Measurements from ENCODE around the gene MYH3.

MYH3 gene

GRCh38 chr17:10613775-10614513 lies 43.2 kb downstream of the MYH3 start:
- TF ChIP-seq GATA2 (IDR thresholded peaks at IDR 0.05; ENCODE audit: low read depth, low read length) (no peak), GATA3 (IDR thresholded peaks at IDR 0.05; ENCODE audit: low read depth, low read length) (no peak)

- TF ChIP-seq GATA2 (IDR thresholded peaks at IDR 0.05; ENCODE audit: low read depth, low read length) (no peak), GATA3 (IDR thresholded peaks at IDR 0.05; ENCODE audit: low read depth, low read length) (no peak)
Observed at GRCh38 chr17:10612957-10613744, 44.0 kb downstream of the MYH3 start.

- TF ChIP-seq GATA3 (IDR thresholded peaks at IDR 0.05; ENCODE audit: low read depth, low read length) (no peak), GATA2 (IDR thresholded peaks at IDR 0.05; ENCODE audit: low read depth, low read length) (no peak)
Observed at GRCh38 chr17:10610884-10611283, 46.2 kb downstream of the MYH3 start.

GRCh38 chr17:10608244-10608643 lies 48.9 kb downstream of the MYH3 start:
- no peak for TF ChIP-seq GATA3 (IDR thresholded peaks at IDR 0.05; ENCODE audit: low read depth, low read length)
- TF ChIP-seq GATA2 (IDR thresholded peaks at IDR 0.05; ENCODE audit: low read depth, low read length) = no peak

- TF ChIP-seq GATA2 (IDR thresholded peaks at IDR 0.05; ENCODE audit: low read depth, low read length) (no peak), GATA3 (IDR thresholded peaks at IDR 0.05; ENCODE audit: low read depth, low read length) (no peak)
Observed at GRCh38 chr17:10606110-10606509, 51.0 kb downstream of the MYH3 start.

- TF ChIP-seq GATA2 (IDR thresholded peaks at IDR 0.05; ENCODE audit: low read depth, low read length) (no peak), GATA3 (IDR thresholded peaks at IDR 0.05; ENCODE audit: low read depth, low read length) (no peak)
Observed at GRCh38 chr17:10605221-10605783, 51.8 kb downstream of the MYH3 start.

- no peak for TF ChIP-seq GATA2 (IDR thresholded peaks at IDR 0.05; ENCODE audit: low read depth, low read length)
Observed at GRCh38 chr17:10604521-10604920, 52.6 kb downstream of the MYH3 start.

GRCh38 chr17:10603931-10604330 lies 53.2 kb downstream of the MYH3 start:
- TF ChIP-seq GATA2 (IDR thresholded peaks at IDR 0.05; ENCODE audit: low read depth, low read length) = no peak
- no peak for TF ChIP-seq GATA3 (IDR thresholded peaks at IDR 0.05; ENCODE audit: low read depth, low read length)

GRCh38 chr17:10600571-10600970 lies 56.5 kb downstream of the MYH3 start:
- no peak for TF ChIP-seq GATA3 (IDR thresholded peaks at IDR 0.05; ENCODE audit: low read depth, low read length)
- TF ChIP-seq GATA2 (IDR thresholded peaks at IDR 0.05; ENCODE audit: low read depth, low read length) = no peak

- TF ChIP-seq GATA2 (IDR thresholded peaks at IDR 0.05; ENCODE audit: low read depth, low read length) (no peak), GATA3 (IDR thresholded peaks at IDR 0.05; ENCODE audit: low read depth, low read length) (no peak)
Observed at GRCh38 chr17:10598621-10599020, 58.5 kb downstream of the MYH3 start.

GRCh38 chr17:10589553-10590145 lies 67.5 kb downstream of the MYH3 start:
- TF ChIP-seq GATA3 (IDR thresholded peaks at IDR 0.05; ENCODE audit: low read depth, low read length) (no peak), GATA2 (IDR thresholded peaks at IDR 0.05; ENCODE audit: low read depth, low read length) (no peak)

- TF ChIP-seq GATA3 (IDR thresholded peaks at IDR 0.05; ENCODE audit: low read depth, low read length) (no peak), GATA2 (IDR thresholded peaks at IDR 0.05; ENCODE audit: low read depth, low read length) (no peak)
Observed at GRCh38 chr17:10585529-10585928, 71.6 kb downstream of the MYH3 start.

GRCh38 chr17:10583834-10584233 lies 73.3 kb downstream of the MYH3 start:
- TF ChIP-seq GATA2 (IDR thresholded peaks at IDR 0.05; ENCODE audit: low read depth, low read length) (no peak), GATA3 (IDR thresholded peaks at IDR 0.05; ENCODE audit: low read depth, low read length) (no peak)

- TF ChIP-seq GATA3 (IDR thresholded peaks at IDR 0.05; ENCODE audit: low read depth, low read length) (no peak), GATA2 (IDR thresholded peaks at IDR 0.05; ENCODE audit: low read depth, low read length) (no peak)
Observed at GRCh38 chr17:10579270-10579669, 77.8 kb downstream of the MYH3 start.

All from SH-SY5Y (cell line).